GM10266 (cell line): ENCODE data around the gene ARHGEF33.
"Not testable (repeated sequence)": the region's sequence is repeated elsewhere in the genome, so short reads cannot be mapped to it uniquely, and the experiment has no call there.

Experiments used
- DNase-seq: peaks from one replicate; pipeline ENCODE4 v3.0.0; 2012; ENCODE audit errors: extremely low spot score
- TF ChIP-seq, protein P1 (sequence below): IDR thresholded peaks from 2 replicates; pipeline ENCODE4 v1.5.1; 2012; ENCODE audit warnings: mild to moderate bottlenecking, low read depth; ENCODE audit not compliant: control insufficient read depth, insufficient read depth; ENCODE audit errors: missing control alignments

Gene ARHGEF33

DNA sequence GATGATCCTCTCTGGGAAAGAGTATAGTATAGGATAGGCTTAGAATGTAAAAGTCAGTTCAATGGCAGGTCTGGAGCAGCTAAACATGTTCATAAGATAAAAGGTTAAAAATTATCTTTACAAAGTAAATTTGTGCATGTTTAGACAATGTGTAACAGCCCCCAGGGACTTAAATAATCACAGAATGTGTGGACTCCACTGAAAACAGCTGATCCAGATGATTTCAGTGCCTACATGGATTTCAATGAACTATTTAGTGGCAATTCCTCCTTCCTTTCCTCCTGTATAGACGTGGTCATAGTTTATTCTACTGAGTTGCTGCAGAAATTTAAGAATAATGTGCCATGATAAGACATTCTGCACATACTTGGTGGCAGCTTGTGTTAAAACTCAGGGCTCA lies 42.9 kb downstream of the ARHGEF33 start:
- TF ChIP-seq, protein P1, sequence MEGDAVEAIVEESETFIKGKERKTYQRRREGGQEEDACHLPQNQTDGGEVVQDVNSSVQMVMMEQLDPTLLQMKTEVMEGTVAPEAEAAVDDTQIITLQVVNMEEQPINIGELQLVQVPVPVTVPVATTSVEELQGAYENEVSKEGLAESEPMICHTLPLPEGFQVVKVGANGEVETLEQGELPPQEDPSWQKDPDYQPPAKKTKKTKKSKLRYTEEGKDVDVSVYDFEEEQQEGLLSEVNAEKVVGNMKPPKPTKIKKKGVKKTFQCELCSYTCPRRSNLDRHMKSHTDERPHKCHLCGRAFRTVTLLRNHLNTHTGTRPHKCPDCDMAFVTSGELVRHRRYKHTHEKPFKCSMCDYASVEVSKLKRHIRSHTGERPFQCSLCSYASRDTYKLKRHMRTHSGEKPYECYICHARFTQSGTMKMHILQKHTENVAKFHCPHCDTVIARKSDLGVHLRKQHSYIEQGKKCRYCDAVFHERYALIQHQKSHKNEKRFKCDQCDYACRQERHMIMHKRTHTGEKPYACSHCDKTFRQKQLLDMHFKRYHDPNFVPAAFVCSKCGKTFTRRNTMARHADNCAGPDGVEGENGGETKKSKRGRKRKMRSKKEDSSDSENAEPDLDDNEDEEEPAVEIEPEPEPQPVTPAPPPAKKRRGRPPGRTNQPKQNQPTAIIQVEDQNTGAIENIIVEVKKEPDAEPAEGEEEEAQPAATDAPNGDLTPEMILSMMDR: no peak
- DNase-seq: no peak

DNA sequence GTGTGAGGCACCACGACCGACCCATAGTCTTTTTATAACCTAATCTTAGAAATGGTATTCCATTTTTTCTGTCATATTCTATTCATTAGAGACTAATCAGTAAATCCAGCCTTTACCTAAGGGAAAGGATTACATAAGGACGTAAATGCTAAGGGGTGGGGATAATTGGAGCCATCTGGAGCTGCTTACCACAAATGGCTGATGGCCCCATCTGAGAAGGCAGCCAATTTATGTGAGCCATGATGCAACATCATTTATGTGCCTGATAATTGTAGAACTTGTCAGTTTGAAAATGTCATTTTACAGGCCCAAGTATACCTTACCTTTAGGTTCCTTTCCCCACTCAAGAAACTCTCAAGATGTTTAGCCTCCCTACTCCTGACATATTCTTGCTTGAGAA lies 44.0 kb downstream of the ARHGEF33 start:
- DNase-seq: no peak
- TF ChIP-seq, protein P1: no peak

GRCh38 chr2:38934742-38935141 lies 45.1 kb downstream of the ARHGEF33 start:
- DNase-seq: no peak
- TF ChIP-seq, protein P1: no peak

- no peak for DNase-seq
- TF ChIP-seq, protein P1: no peak
Observed at GRCh38 chr2:38935568-38936172, 46.0 kb downstream of the ARHGEF33 start.

- not testable (repeated sequence) for DNase-seq
Observed at GRCh38 chr2:38936516-38936915, 46.8 kb downstream of the ARHGEF33 start.

- DNase-seq: no peak
Observed at GRCh38 chr2:38937548-38937947, 47.9 kb downstream of the ARHGEF33 start.

DNA sequence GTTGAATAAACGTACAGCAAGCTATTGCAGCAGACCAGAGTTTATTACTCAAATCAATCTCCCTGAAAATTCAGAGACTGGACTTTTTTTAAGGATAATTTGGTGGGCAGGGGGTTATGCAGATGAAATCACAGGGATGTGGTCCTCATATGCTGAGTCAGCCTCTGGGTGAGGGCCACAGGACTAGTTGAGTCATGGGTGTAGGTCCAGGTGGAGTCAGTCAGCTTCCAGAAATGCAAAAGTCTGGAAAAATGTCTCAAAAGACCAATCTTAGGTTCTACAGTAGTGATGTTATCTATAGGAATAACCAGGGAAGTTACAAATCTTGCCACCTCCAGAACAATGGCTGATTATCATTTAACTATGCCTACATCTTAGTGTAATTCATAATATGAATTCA lies 51.1 kb downstream of the ARHGEF33 start:
- TF ChIP-seq, protein P1: no peak
- DNase-seq: no peak

More at GRCh38 chr2:38937548-38937947, 47.9 kb downstream of the ARHGEF33 start:
- TF ChIP-seq, protein P1: no peak

DNA sequence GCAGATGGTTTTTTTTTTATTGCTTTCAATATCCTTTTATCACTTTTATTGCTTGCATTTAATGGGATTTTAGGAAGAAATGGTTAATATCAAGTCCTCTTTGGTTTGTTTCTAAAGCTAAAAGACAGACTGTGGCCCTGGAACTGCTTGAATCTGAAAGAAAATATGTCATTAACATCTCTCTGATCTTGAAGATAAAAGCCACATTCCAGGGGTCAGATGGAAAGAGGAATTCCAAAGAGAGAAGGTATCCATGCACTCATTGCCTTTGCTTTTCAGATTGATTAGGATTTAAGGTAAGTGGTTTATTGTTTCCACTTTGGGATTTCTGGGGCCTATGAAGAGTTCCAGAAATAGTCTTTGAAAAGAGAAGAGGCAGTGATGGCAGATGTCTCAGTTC lies 54.1 kb downstream of the ARHGEF33 start:
- TF ChIP-seq, protein P1: no peak
- no peak for DNase-seq
